ENCODE data around the gene RABGGTA. TPM values are rescaled to one million over a fixed set of nuclear protein-coding genes. Genes with fewer than 3 reads are reported as not detected.

RABGGTA gene
- polyA plus RNA-seq, 2 of the 4 experiments (the other 2 are of a cell fraction), result 18.6 to 21.9 TPM

- no peak for TF ChIP-seq ATOH8 (CRISPR knock-in tag; IDR thresholded peaks at IDR 0.05; ENCODE audit: low read depth)
- TF ChIP-seq FOXS1 (CRISPR knock-in tag; IDR thresholded peaks at IDR 0.05), result no peak
These were observed 762 bp downstream of the RABGGTA start (continued) for GRCh38 chr14:24270537-24271133.

- FAIRE-seq (no peak), DNase-seq (ENCODE audit: low read depth in 1 of 2, low spot score in 1 of 2) (no peak), ATAC-seq (no peak)
- 0 out of 3 replicates have a peak, but pooled peaks cover 5% of the 10 kb centered on the region for H3K4me1 ChIP-seq
- peak overlapping the region; percentile 85; the same call in 2 of the 3 replicates for H3K4me2 ChIP-seq
- 93% methylated on average over 14 of the region's 14 CpGs for WGBS (ENCODE audit: missing lambda C conversion rate)
- H3K9me3 ChIP-seq, result no peaks in the 10 kb centered on the region
- ChIA-PET POLR2A (interaction anchor here (0.6 to 1.9 kb wide), 7 partner anchors 10 to 54 kb away, joined by 3 to 14 read pairs (median 5); partner anchors contain the start of genes CIDEB, DHRS1, MDP1 and NOP9), CTCF (interaction anchor here (0.6 to 34.0 kb wide), 10 partner anchors 13 to 166 kb away, joined by 3 to 469 read pairs (median 5); partner anchors contain the start of genes CIDEB, DHRS1, IRF9 and LTB4R)
- no peak overlapping the region for H3K27ac ChIP-seq
- no peak overlapping the region for H3K4me3 ChIP-seq
- TF ChIP-seq PHF8 (IDR thresholded peaks at IDR 0.05; ENCODE audit: borderline replicate concordance, low read depth) (no peak), CBX2 (IDR thresholded peaks at IDR 0.05; ENCODE audit: borderline replicate concordance, low read depth) (no peak), HEYL (CRISPR knock-in tag; IDR thresholded peaks at IDR 0.05) (no peak), NPAS2 (CRISPR knock-in tag; IDR thresholded peaks at IDR 0.05; ENCODE audit: borderline replicate concordance) (no peak)
These were observed 1.4 kb downstream of the RABGGTA start for GRCh38 chr14:24269910-24270536.

- POLR2A ChIA-PET, result interaction anchor here (0.6 to 1.4 kb wide), 2 partner anchors 11 to 27 kb away, joined by 4 to 7 read pairs; partner anchors contain the start of gene TINF2
- no peak for TF ChIP-seq PBX3 (IDR thresholded peaks at IDR 0.05)
- no peak for TF ChIP-seq EHMT2 (IDR thresholded peaks at IDR 0.05; ENCODE audit: low read depth)
- TF ChIP-seq RAD21 (conservative IDR thresholded peaks at IDR 0.05 in 1 of 2, IDR thresholded peaks at IDR 0.05 in 1 of 2), result no peak
- TF ChIP-seq FOSL2 (IDR thresholded peaks at IDR 0.05), result no peak
- no peak for TF ChIP-seq FOSL2 (CRISPR knock-in tag; IDR thresholded peaks at IDR 0.05)
- no peak for TF ChIP-seq BCL3 (IDR thresholded peaks at IDR 0.05)
- TF ChIP-seq ZFP36 (IDR thresholded peaks at IDR 0.05; ENCODE audit: borderline replicate concordance, partially characterized antibody), result no peak
- TF ChIP-seq SREBF2 (IDR thresholded peaks at IDR 0.05), result no peak
- TF ChIP-seq MAZ (IDR thresholded peaks at IDR 0.05; ENCODE audit: borderline replicate concordance, low read depth, low read length), result no peak
- TF ChIP-seq HOXA7 (CRISPR knock-in tag; IDR thresholded peaks at IDR 0.05), result no peak
- no peak for TF ChIP-seq POLR2A (IDR thresholded peaks at IDR 0.05; ENCODE audit: low read length)
- no peak for TF ChIP-seq NFE2L2 (conservative IDR thresholded peaks at IDR 0.05; ENCODE audit: low read length)
- TF ChIP-seq SMC3 (IDR thresholded peaks at IDR 0.05), result no peak
- no peak for TF ChIP-seq KDM5A (IDR thresholded peaks at IDR 0.05)
- TF ChIP-seq REST (IDR thresholded peaks at IDR 0.05), result no peak
- Histone ChIP-seq H3K4me3 (no peak overlapping the region), H3K4me1 (0 out of 3 replicates have a peak, but pooled peaks cover 5% of the 10 kb centered on the region), H3K27ac (no peak overlapping the region), H3K4me2 (no peak overlapping the region), H3K9me3 (no peaks in the 10 kb centered on the region)
- CTCF ChIA-PET, result interaction anchor here (0.6 to 34.0 kb wide), 7 partner anchors 14 to 167 kb away, joined by 3 to 469 read pairs (median 4); partner anchors contain the start of genes CIDEB, DHRS1, IRF9 and LTB4R
- ATAC-seq (no peak), FAIRE-seq (no peak), DNase-seq (ENCODE audit: low read depth in 1 of 2, low spot score in 1 of 2) (no peak)
- WGBS (ENCODE audit: missing lambda C conversion rate), result 94% methylated on average over 8 of the region's 8 CpGs
These were observed 2.0 kb downstream of the RABGGTA start for GRCh38 chr14:24269368-24269767.
